NCI-H526 treated with DMSO at 0.1 percent for 48 hours (cell line): ENCODE data around the gene SNX30.
"Not testable (repeated sequence)": the region's sequence is repeated elsewhere in the genome, so short reads cannot be mapped to it uniquely, and the experiment has no call there.

Experiments used
- DNase-seq: peaks from one replicate; lab custom pipeline; 2025; lab: John Stamatoyannopoulos, UW

SNX30 gene

GRCh38 chr9:112750016-112750763 lies at the start of gene SNX30:
Gene SNX30, plus strand, starts transcription at chr9:112750760. Its CDS starts 242 bp downstream, at chr9:112751002.
- no peak for DNase-seq

- no peak for DNase-seq
Measured at GRCh38 chr9:112703304-112703703, 47.3 kb upstream of the SNX30 start.

GRCh38 chr9:112705768-112706427 lies 44.7 kb upstream of the SNX30 start:
- peak; percentile 28 for DNase-seq

- DNase-seq, result peak; percentile 0
Measured at GRCh38 chr9:112711050-112711689, 39.4 kb upstream of the SNX30 start.

GRCh38 chr9:112712678-112713077 lies 37.9 kb upstream of the SNX30 start:
- DNase-seq, result no peak

- DNase-seq, result peak; percentile 83
Measured at GRCh38 chr9:112717661-112718331, 32.8 kb upstream of the SNX30 start, which contains the start of gene INIP. Gene INIP, minus strand, starts transcription at chr9:112718117. Its CDS starts 1,632 bp downstream, at chr9:112716485.

- no peak for DNase-seq
Measured at GRCh38 chr9:112719241-112719691, 31.3 kb upstream of the SNX30 start.

- no peak for DNase-seq
Measured at GRCh38 chr9:112719696-112720095, 30.9 kb upstream of the SNX30 start.

- DNase-seq, result no peak
Measured at GRCh38 chr9:112720113-112720780, 30.3 kb upstream of the SNX30 start.

GRCh38 chr9:112722749-112723148 lies 27.8 kb upstream of the SNX30 start:
- DNase-seq, result not testable (repeated sequence)

GRCh38 chr9:112725961-112726360 lies 24.6 kb upstream of the SNX30 start:
- DNase-seq, result no peak

GRCh38 chr9:112726428-112726827 lies 24.1 kb upstream of the SNX30 start:
- DNase-seq, result no peak

- DNase-seq, result no peak
Measured at GRCh38 chr9:112728401-112728800, 22.2 kb upstream of the SNX30 start.

GRCh38 chr9:112731971-112732370 lies 18.6 kb upstream of the SNX30 start:
- no peak for DNase-seq

GRCh38 chr9:112734892-112735291 lies 15.7 kb upstream of the SNX30 start:
- DNase-seq, result no peak

GRCh38 chr9:112743216-112743836 lies 7.2 kb upstream of the SNX30 start:
- no peak for DNase-seq

GRCh38 chr9:112744177-112744576 lies 6.4 kb upstream of the SNX30 start:
- no peak for DNase-seq

- DNase-seq, result no peak
Measured at GRCh38 chr9:112747094-112747493, 3.5 kb upstream of the SNX30 start.

GRCh38 chr9:112750764-112751055 lies 150 bp downstream of the SNX30 start:
- DNase-seq, result no peak

- peak; percentile 44 for DNase-seq
Measured at GRCh38 chr9:112751056-112751795, 666 bp downstream of the SNX30 start.
